OCI-LY3 (cell line): Measurements from ENCODE around the gene CSRP3.

ENCODE experiments used
- CTCF ChIP-seq: fragments of 200-600, 300-600 bp; sonication (generic); IDR thresholded peaks from 2 replicates; pipeline ENCODE4 v1.5.1; 2014; ENCODE audit warnings: antibody characterized with exemption, low read length, low read depth
- EZH2phosphoT487 ChIP-seq: fragments of 200-600 bp; shearing (Covaris generic); IDR thresholded peaks from 2 replicates; pipeline ENCODE4 v1.6.1; 2018; ENCODE audit warnings: antibody characterized with exemption, mixed run types, low read depth

DNA sequence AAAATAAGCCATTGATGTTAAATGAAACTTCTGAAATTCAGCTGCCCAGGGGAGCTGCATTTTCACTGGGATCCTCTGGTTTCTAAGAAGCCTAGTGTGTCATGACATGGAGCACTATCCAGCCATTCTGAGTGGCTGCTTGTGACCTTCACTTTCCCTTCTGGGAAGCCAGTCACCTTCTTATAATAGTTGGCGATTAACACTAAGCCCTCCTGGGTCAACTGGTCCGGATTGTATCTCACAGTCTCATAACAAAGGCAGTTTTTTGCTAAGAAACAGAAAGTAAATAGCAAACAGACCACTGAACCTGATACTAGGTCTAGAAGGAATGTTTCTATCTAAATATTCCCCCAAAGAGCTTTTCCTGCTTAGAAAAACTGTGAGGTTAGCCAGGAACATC lies 7.9 kb downstream of the CSRP3 start:
- TF ChIP-seq EZH2phosphoT487 (no peak), CTCF (no peak)
